H1 (cell line): ENCODE measurements around the gene NT5C1A. TPM values are rescaled to one million over a fixed set of nuclear protein-coding genes. Genes with fewer than 3 reads are reported as not detected.

ENCODE experiments used
- ASH2L ChIP-seq: fragments of 200-600, 300-600 bp; sonication (generic); IDR thresholded peaks from one replicate; pipeline ENCODE4 v1.7.1; 2017; ENCODE audit warnings: low read length
- ATF3 ChIP-seq: IDR thresholded peaks from 2 replicates; pipeline ENCODE4 v1.6.1; 2011; ENCODE audit warnings: low read depth, mild to moderate bottlenecking, low read length; ENCODE audit not compliant: insufficient read depth
- CEBPB ChIP-seq: IDR thresholded peaks from 2 replicates; pipeline ENCODE4 v1.6.1; 2012; ENCODE audit warnings: low read depth, low read length
- GTF2F1 ChIP-seq: IDR thresholded peaks from 2 replicates; pipeline ENCODE4 v1.6.1; 2012; ENCODE audit warnings: low read depth, low read length, improper control_type of control experiment, borderline replicate concordance
- NRF1 ChIP-seq: IDR thresholded peaks from 2 replicates; pipeline ENCODE4 v1.6.1; 2011; ENCODE audit warnings: mild to moderate bottlenecking, low read depth, low read length, improper control_type of control experiment
- POLR2AphosphoS5 ChIP-seq: IDR thresholded peaks from 2 replicates; pipeline ENCODE4 v1.6.1; 2011; ENCODE audit warnings: low read depth, low read length
- SIN3A ChIP-seq, 2 experiments: IDR thresholded peaks in 1 of 2; conservative IDR thresholded peaks in 1 of 2; 2 replicates each; pipeline ENCODE4 v1.6.1; 2011 to 2012; ENCODE audit warnings: low read length in 2 of 2, improper control_type of control experiment in 1 of 2, low read depth in 1 of 2, mild to moderate bottlenecking in 1 of 2
- SIRT6 ChIP-seq: IDR thresholded peaks from one replicate; pipeline ENCODE4 v1.7.1; 2012; ENCODE audit warnings: low read length, inconsistent platforms
- SRF ChIP-seq: IDR thresholded peaks from 2 replicates; pipeline ENCODE4 v1.6.1; 2011; ENCODE audit warnings: mild to moderate bottlenecking, low read depth, low read length, moderate library complexity
- TCF12 ChIP-seq: IDR thresholded peaks from 2 replicates; pipeline ENCODE4 v1.6.1; 2011; ENCODE audit warnings: low read depth, mild to moderate bottlenecking, low read length
- TEAD4 ChIP-seq: IDR thresholded peaks from 2 replicates; pipeline ENCODE4 v1.6.1; 2012; ENCODE audit warnings: low read depth, low read length, inconsistent platforms, mixed read lengths
- polyA plus RNA-seq, 7 experiments: library from polyadenylated mRNA; depleted of rRNA in 3 of 7; stranded (reverse) in 5 of 7; unstranded in 2 of 7; fragments of >200 nt in 5 of 7; fragments of 200-250 nt in 2 of 7; gene quantifications; 1 replicate in 5 of 7; 2 replicates in 1 of 7; 4 replicates in 1 of 7; pipeline versions ENCODE4 v1.2.1 to v1.2.3, GENCODE V29; 2011 to 2013; ENCODE audit warnings: missing spikeins in 2 of 7, mixed read lengths in 2 of 7
- total RNA-seq: library from RNA; stranded (reverse); fragmentation: NEBNext Ultra II Directional; extraction: Animal tissue kit (Norgen Biotek cat#: 25700); gene quantifications from 2 replicates; pipeline ENCODE4 v1.2.1, GENCODE V29; 2021

NT5C1A gene
- total and polyA plus RNA-seq, 2 of the 8 experiments (the other 6 are each of a cell fraction or from before 2014, with no cell fraction given) = not detected

GRCh38 chr1:39646232-39647081 is 25.4 kb downstream of the NT5C1A start (continued):
- TF ChIP-seq SIRT6 (no peak), ASH2L (peak; percentile 40), SIN3A (conservative IDR thresholded peaks at IDR 0.05 in 1 of 2, IDR thresholded peaks at IDR 0.05 in 1 of 2; ENCODE audit: low read depth in 1 of 2, low read length in 2 of 2) (peak in 1 of 2 experiments; percentile 54; a peak in 1 of 4 replicates), ATF3 (no peak), TEAD4 (peak; percentile 66; the same call in 1 of the 2 replicates), NRF1 (no peak), POLR2AphosphoS5 (no peak), GTF2F1 (no peak), TCF12 (peak; percentile 90), SRF (no peak), CEBPB (no peak)
